NCI-H2171 treated with DMSO at 0.1 percent for 48 hours (cell line): Measurements from ENCODE around the gene EEFSEC.

Experiments
- DNase-seq: peaks from one replicate; lab custom pipeline; 2025; lab: John Stamatoyannopoulos, UW

The EEFSEC gene

DNA sequence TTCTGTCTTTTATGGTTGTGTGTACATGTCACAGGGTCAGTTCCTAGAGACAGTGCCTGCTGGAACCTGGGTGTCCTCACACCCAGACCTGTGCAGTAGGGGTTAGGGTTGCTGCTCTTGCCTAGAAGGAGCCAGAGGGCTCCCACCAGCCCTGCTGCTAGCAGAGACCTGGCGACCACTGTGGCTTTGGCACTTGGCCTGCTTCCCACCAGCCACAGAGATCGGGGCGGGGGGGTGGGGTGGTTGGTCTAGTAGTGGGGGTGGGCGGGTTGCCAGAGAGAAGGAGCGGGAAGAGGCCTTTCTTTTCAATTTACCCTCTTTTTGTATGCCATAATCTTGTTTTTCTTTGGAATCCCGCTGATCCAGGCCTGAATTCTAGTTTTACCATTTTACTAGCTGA lies 29.4 kb downstream of the EEFSEC start:
- DNase-seq = no peak

DNA sequence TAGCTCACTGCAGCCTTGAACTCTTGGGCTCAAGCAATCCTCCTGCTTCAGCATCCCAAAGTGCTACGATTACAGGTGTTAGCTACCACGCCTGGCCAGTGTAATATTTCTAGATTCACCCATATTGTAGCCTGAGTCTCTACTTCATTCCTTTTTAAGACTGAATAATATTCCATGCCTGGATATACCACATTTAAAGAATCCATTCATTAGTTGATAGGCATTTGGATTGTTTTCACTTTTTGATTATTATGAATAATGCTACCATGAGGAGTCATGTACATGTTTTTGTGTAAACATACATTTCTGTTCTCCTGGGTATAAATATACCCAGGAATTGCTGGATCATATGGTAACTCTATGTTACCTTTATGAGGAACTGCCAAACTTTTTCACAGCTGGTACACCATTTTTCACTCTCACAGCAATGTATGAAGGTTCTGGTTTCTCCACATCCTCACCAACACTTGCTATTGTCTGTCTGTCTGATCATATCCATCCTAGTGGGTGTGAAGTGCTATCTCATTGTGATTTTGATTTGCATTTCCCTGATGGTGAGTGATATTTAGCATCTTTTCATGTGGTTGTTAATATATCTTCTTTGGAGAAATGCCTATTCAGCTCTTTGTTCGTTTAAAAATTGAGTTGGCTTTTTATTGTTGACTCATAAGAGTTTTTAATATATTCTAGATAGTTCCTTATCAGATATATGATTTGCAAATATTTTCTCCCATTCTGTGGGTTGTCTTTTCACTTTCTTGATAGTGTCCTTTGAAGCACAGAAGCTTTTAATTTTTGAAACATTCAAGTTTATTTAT lies 32.6 kb downstream of the EEFSEC start:
- DNase-seq = no peak

DNA sequence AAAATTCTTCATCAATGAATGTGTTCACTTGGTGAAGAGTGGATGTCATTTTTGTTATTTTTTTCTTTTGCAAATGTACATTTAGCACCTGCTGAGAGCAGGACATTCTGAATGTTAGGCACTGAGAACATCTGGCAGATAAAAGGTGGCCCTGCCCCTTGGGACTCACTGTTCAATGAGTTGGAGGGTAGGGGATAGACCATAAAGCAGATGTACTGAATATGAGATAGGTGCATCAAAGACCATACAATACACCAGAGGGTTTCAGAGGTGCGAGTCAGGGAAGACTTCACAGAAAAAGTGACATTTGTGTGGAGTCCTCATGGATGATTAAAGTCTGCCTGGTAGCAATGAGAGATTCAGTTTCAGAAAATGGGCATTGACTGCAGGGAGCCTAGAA lies 34.2 kb downstream of the EEFSEC start:
- peak; percentile 67 for DNase-seq

DNA sequence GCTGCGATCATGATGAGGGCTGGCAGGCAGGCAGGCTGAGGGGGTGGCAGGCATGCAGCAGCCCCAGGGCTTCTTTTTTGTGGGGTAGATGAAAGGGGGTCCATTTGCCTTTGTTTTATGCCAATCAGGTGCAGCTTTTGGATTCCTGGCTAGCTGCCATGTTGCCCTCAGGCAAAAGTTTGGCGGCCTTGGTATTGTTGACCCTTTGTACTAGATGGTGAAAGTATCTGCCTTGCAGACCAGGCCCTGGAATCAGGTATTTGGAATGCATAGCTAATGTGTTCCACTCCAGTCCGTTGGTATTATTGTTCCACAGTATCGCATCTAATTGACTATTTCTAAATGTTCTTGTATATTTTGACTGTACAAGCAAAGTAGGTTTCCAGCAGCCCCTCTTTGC lies 35.0 kb downstream of the EEFSEC start:
- no peak for DNase-seq

DNA sequence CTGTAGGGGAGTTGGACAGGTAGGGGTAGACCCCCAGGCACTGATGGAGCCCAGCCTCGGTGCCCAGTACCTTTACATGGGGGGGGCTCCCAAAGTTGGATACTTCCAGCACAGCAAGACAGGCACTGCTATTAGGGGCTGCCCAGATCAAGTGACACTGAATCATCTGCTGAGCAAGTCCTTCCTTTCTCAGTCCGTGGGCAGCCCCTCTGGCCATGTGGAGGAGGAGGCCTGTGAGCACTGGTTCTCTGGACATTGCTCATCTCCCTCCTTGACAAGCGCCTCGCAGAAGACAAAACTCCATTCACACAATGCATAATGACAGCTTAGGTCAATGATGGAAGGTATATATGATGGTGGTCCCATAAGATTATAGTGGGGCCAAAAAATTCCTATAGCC lies 35.7 kb downstream of the EEFSEC start:
- no peak for DNase-seq

DNA sequence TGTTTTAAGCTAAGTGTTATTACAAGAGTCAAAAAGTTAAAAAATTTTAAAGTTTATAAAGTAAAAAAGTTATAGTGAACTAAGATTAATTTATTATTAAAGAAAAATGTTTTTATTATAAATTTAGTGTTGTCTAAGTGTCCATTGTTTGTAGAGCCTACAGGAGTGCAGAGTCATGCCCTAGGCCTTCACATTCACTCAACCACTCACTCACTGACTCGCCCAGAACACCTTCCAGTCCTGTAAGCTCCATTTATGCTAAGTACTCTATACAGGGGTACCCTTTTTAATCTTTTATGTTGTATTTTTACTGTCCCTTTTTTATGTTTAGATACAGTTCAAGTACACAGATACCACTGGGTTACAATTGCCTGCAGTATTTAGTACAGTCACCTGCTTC lies 37.2 kb downstream of the EEFSEC start:
- no peak for DNase-seq

DNA sequence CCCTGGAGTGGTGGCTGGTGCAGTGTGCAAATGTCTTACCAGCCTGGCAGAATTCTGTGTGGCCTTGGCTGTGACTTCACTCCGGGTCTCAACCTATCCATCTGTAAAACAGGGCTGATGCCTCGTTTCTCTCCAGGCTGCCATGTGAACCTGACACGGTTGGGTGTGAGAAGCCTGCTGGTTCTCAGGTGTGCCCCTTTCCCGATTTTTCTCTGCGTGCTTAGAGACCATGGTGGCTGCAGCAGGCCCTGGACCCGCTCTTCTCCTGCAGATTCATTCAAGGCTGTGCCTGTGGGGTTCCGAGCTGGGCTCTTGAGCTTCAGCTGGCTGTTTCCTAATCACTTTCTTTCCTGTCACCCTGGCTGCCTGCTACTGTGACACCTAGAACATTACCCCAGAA lies 38.9 kb downstream of the EEFSEC start:
- no peak for DNase-seq

DNA sequence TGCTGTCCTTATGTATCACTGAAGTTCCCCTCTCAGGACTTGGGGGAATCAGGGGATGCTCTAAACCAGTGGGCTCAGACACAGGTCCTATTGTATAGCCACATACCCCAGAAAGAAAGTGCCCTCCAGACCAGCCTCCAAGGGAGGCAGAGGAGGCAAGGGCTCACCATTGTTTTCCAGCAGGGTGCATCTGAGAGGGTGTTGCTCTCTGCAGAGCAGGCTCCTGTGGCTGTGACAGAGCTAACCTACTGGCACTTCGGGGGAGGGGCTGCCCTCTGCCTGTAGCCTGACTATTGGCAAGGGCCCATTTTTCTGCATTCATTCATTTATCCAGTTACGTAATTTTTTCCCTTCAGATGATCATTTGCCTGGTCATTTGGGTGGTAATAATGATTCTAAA lies 39.9 kb downstream of the EEFSEC start:
- DNase-seq = no peak

DNA sequence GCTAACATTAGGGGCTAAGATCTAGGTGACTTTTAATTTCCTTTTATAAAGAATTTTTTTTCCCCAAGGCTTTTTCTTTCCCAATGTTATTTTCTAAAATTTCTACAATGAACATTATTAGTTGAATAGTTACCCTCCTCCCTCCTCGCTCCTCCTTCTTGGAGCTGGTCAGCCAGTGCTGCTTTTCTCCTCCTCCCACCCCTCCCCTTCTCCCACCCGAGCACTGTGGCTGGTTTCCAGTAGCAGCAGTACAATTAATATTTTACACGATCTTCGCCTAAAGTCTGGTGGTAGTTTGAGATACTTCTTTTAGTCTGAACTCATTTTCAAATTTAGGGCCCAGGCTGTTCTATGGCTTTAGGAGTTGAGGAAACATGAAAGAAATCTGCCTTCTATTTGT lies 41.6 kb downstream of the EEFSEC start:
- DNase-seq = no peak

DNA sequence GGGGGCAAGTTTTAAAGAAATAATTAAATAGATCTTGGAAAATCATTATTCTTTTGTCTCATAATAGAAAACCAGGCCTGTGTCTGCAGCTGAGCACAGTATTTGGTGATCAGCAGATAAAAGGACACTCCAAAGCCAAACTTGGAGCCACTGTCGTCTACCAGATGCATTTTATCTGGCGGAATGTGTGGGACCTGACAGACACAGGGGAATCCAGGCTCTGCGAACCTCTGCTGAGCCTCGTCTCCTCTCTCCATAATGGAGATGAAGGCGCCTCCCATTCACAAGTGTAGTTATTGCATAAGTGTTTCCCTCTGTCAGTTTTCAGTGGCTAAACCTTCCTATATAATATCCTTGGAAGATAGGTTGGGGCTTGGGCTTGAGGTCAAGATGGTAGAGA lies 42.1 kb downstream of the EEFSEC start:
- no peak for DNase-seq

DNA sequence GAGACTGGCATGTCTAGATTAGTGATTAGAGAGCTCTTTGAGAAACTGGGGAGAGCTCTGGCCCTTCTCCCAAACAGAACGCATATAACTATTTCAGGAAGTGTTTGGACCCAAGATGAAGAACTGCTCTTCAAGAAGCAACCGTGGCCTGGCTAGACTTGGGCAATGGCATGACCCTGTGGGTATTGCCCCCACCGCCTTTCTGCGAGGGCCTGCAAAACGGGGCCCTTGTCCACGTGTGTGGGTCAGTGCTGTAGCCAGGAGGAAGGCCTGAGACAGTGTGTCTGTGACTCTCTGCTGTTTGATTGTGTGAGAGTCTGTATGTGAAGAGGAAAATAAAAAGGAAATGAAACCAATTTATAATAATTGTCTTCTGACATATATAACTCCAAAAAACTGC lies 42.5 kb downstream of the EEFSEC start:
- no peak for DNase-seq

DNA sequence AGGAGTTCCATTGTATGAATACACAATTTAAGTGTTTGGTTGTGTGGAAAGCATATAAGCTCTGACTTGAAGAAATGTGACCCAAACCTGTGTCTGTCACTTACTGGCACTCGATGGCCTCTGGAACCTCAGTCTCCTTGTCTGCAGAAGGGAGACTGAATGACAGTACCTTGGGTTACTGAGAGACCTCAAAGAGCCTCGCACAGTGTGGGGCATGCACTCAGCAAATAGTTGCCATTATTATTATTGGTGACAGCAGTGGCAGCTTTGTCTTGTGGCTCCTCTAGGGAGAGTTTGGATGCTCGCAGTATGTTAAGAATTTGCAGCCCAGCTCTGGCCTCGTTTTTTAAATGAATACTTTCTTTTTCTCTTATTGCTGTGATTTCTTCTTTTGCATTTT lies 43.4 kb downstream of the EEFSEC start:
- no peak for DNase-seq

DNA sequence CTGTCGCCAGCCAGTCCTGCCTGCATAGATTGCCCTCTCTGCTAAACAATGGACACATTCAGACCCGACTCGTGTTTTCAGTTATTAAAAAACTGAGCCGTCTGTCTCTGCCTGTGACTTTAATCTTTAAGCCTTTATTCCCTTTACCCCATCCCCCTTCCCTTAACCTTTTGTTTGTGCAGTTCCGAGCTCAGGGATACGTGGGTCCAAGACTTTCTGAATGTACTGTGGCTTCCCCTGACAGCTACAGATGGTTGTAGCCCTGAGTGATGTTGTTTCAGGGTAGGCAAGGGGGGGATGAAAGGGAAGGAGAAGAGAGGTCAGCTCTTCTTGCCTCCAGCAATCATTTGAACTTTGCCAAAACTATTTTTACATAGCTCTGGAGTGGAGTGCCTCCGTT lies 44.6 kb downstream of the EEFSEC start:
- no peak for DNase-seq

DNA sequence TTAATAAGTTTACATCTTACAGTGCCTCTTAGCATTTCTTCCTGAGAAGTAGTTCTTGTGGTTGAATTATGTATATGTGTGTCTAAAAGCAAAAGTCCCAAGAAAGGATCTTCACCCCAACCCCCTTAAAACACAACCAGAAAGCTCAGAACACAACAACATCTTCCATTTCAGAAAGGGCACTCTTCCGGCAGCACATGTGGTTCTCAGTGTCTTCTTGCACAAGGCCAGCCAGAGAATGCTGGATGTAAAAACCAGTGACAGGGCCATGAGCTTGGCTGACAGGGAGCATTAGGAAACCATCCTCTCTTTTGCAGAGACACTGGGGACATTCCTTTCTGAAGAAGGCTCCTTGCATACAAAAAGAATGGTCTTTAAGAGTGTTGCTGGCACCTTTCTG lies 45.0 kb downstream of the EEFSEC start:
- no peak for DNase-seq

DNA sequence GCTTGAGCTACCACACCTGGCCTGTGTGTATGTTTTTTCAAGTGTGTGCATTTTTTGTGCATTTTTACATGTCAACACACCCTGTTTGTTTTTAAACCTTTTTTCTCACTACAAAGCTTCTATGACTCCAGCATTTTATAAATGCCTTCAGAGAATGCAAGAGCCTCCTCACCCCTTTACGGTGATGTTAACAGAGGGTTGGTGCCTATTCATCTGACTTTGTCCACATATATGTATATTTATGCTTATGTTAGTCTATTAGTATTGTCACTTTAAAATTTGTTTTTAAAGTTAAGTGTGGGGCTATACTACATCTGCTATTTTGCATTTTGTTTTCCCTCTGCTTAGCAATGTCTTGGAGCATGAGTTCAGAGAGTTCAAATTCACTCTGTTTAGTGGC lies 45.8 kb downstream of the EEFSEC start:
- DNase-seq = no peak

DNA sequence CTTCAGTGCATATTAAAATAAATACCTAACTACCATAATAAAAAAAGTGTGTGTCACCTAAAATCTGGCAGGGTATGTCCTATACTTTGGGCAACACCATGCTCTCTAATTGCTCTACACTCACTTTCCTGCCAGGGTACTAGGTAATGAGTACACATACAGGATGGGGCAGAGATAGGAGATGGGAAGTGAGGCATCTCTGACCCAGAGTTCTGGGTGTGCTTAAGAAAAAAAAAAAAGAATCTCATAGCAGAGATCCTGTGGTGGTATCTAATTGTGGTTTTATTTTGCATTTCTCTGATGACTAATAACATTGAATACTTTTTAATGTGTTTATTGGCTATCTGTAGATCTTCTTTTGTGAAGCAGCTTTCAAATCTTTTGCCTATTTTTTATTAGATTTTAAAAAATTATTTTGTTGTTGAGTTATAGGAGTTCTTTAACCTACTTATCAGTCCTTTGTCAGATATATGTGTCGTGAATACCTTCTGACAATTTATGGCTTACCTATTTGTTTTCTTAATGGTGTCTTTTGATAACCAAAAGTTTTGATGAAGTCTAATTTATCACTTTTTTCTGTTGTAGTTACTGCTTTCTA lies 48.0 kb downstream of the EEFSEC start:
- no peak for DNase-seq

DNA sequence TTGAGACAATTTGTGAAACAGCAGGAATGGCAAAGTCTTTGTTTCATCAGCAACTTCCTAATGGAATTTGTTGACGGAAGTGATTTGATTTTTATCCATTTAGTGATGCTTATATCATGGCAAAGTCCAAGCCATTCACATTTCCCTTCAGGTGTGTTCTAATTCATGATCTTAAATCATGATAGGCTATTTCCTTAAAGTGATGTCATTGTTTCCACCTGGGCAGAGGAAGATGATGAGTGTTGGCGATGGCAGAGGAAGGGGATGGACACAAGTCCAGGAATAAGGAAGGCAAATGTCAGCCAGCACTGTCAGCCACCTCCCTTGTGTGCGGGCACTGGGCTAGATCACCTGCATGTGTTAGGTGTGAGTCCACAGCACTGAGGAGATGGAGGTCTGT lies 49.9 kb downstream of the EEFSEC start:
- no peak for DNase-seq

DNA sequence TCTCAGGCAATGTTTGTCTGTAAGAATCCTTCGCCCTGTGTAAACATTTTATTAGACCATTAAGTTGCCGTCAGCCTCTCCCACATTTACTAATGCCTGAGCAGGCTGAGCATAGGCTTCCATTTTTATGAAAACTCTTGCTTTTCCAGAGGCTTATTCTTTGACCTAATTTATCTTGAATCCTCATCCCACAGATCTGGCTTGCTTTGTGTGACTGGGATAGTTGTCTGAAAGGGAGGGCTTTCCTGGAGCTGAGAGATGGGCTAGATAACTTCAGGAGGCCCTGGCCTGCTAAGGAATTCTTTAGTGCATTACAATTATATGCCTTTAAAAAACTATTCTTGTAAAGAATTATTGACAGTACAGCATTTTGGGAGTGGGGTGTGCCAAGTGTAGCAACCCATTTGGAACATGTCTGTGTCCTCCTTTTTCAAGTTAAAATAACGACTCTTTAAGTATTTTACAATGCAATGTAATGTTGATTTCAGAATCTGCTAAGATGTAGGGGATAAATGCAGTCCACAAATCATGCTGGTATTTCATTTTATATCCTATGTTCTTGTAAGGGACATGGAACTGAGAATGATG lies 52.4 kb downstream of the EEFSEC start:
- no peak for DNase-seq

DNA sequence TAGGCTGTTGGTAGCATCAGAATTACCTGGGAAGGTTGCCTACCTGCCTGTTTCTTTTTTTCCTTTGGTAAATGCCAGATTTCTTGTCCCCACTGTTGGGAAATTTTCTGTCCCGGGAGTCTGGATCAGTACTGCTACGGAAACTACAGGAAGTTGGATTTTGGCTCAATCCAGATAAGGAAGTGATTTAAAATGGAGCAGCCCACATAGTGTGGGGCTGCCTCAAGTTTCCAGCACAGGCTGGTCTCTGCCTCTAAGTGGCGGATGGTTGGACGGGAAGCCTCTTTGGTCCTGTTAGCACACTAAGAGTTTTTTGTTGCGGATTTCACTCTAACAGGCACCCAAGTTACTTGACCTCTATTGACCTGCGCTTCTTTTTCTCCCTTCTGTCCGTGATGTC lies 54.7 kb downstream of the EEFSEC start:
- DNase-seq = no peak

DNA sequence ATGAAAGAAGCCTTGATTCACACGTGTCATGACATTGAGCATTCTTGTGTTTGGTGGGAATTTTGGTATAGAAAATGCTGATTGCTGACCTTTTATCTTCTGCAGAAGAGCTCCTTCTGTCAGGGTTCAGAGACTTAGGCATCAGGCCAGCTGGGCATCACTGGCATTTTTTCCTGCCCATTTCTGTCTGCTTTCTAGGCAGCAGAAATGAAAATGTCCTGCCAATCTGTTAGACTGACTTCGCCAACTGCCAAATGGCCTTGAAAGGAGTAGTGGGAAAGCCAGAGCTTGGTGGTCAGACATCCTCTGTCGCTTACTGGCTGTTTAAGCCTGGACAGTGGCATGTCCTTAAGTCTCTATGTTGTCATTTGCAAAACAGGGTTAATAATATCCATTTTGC lies 57.4 kb downstream of the EEFSEC start:
- DNase-seq = no peak

DNA sequence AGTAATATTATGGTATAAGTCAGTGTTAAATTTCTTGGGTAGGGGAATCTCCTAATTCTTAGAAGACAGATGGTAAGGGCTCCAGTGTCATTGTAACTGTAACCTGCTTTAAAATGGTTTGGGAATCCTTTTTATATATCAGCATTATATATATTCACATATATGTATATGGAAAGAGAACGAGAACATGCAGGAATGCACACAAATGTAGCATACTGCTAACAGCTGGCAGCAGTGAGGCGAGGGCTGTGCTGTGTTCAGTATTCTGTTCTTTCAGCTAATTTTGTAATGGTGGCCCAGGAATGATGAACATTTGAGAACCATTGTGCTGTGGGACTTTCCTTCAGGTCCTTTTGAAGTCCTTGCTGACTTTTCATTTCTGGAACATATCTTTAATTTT lies 60.8 kb downstream of the EEFSEC start:
- DNase-seq = no peak

DNA sequence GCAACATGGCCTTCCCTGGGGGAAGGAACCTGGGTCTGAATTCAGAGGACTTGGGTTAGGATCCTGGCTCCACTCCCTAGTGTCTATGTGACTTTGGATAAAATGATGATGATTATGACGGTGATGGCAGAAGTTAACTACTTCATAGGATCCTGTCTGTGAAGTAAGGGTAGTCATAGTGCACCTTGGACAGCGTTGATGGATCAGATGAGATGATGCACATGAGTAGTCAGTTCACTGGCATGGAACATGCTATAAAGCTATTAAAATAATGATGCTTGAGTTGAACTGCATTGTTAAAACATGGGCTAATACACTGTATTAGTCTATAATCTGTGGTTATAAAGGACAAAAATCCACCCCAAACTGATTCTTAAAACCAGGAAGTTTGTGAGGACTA lies 62.0 kb downstream of the EEFSEC start:
- DNase-seq = no peak

DNA sequence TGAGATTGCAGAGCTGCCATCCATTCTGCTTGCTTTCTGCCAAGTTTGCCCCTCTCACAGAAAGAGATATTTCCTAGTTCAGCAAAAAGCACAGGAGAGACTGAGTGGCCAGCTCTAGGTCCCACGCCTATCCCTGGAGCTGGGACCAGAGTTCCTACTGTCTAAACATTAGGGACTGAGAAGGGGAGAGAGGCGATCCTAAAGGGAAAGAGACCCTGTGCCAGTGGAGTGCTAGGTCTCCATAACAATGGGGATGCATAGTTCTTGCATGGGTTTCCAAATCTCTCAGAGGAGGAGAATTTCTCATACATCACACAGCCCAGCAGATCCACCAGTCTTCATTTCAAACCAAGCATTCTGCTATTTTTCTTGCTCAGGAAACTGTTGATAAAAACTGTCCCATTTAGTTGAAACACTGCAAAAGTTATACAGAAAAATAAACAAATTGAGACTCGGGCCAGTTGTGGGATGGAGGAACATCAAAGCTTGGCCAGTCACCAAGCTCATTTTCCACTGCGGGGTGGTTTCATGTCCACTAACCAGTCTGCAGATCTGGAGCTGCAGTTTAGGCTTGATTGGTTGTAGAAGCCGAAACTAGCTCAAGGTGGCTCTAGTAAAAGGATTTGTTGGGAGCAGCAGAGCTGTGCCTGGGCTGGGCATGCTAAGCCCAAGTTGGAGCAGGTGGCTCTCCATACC lies 62.7 kb downstream of the EEFSEC start:
- DNase-seq = no peak
